Stimulated activated naive B cell treated with anti-CD40 and anti-IgM and Interleukin-4, amounts not matched to agents 10 μg/mL and 1 μg/mL and 100 μg/mL, for 72 hours (primary cell): ENCODE measurements around the gene STIM1.

Source experiments
- ATAC-seq, 2 donors: fragments of 150-1000 bp; cut with Tn5 transposase; replicated peaks; 2 replicates each; pipeline ENCODE4 v1.10.0; 2021; ENCODE audit warnings: moderate library complexity in 1 of 2
- DNase-seq: peaks from one replicate; pipeline ENCODE4 v3.0.0; 2021
- H3K27ac Mint-ChIP-seq: one replicate; pipeline ENCODE4 v1.8.0; 2022; ENCODE audit warnings: mild to moderate bottlenecking, mixed read lengths
- H3K27me3 Mint-ChIP-seq, 2 donors: one replicate each; pipeline ENCODE4 v1.8.0; 2022; ENCODE audit warnings: mixed read lengths in 2 of 2
- H3K36me3 Mint-ChIP-seq, 2 donors: one replicate each; pipeline ENCODE4 v1.8.0; 2022; ENCODE audit warnings: mixed read lengths in 2 of 2, mild to moderate bottlenecking in 1 of 2
- H3K4me1 Mint-ChIP-seq, 2 donors: one replicate each; pipeline ENCODE4 v1.8.0; 2022; ENCODE audit warnings: mixed read lengths in 2 of 2, mild to moderate bottlenecking in 1 of 2
- H3K4me3 Mint-ChIP-seq, 2 donors: one replicate each; pipeline ENCODE4 v1.8.0; 2022; ENCODE audit warnings: mild to moderate bottlenecking in 2 of 2, mixed read lengths in 2 of 2, moderate library complexity in 1 of 2
- H3K9me3 Mint-ChIP-seq, 2 donors: one replicate each; pipeline ENCODE4 v1.8.0; 2022; ENCODE audit warnings: mixed read lengths in 2 of 2, mild to moderate bottlenecking in 1 of 2

Gene STIM1

DNA sequence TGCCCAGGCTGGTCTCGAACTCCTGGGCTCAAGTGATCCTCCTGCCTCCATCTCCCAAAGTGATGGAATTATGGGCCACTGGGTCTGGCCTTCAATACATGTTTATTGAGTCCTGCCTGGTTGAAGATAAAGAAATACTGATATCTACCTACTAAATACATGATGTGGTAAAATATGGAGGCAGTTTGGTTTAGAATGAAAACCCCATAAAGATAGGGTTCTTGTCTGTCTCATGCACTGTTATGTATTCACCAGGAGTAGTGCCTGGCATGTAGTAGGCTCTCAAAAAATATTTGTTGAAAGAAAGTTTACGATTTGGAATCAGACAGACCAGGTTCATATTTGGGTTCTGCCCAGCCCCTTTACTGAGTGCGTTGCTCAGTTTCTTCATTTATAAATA, 21.1 kb downstream of the STIM1 start:
- H3K27me3 Mint-ChIP-seq: no peaks in the 10 kb centered on the region
- peaks cover 0 to 2% of the 10 kb centered on the region in 2 donors for H3K9me3 Mint-ChIP-seq
- ATAC-seq: no peak
- peaks cover 56 to 98% of the 10 kb centered on the region in 2 donors for H3K4me1 Mint-ChIP-seq
- no peak for DNase-seq
- H3K36me3 Mint-ChIP-seq: peaks cover 10 to 14% of the 10 kb centered on the region in 2 donors
- H3K4me3 Mint-ChIP-seq: peak overlapping the region in 1 of 2 donors; percentile 16
- no peak overlapping the region for H3K27ac Mint-ChIP-seq

DNA sequence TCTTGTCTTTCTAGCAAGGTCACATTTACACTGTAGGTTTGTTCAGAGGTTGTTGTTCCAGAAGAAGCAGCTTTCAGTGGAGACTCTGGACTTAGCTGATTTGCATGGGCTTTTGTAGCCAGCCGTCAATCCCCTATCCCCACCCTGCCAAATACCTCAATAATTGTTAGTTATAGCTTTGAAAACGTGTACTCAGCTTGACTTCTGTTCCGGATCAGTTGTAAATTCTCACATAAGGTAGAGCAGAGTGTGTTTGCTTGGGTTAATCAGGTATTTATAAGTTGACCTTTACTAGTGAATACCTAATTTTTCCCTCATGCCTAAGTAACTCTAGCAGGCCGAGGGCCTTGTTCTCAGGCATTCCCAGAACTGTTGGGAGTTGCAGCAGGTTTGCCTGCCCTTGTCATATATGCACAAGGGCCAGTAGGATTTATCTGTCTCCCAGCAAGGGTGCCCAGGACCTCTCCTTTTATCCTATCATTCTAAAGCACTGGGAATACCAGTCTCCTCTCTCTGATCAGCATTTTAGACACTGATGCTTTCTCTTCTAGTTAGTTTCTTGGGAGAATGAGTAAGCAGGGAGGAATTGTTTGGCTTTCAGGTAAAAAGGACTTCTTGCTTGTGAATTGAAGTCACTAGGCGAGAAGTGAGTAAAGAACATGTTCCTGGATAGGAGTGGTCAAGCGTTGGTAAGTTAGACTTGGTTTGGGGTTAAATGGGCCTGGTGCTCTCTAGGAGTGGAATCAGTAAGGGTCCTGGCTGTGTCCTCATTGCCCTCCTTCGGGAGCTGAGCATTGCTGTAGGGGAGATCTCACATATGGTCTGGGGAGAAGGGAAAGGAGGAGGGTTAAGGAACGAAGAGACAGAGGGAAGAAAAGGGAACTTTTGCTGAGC, 22.1 kb downstream of the STIM1 start:
- Mint-ChIP-seq H3K4me1 (peaks cover 50 to 91% of the 10 kb centered on the region in 2 donors), H3K4me3 (peak overlapping the region; percentile 12 to 37), H3K27ac (peak overlapping the region; percentile 63), H3K27me3 (no peaks in the 10 kb centered on the region), H3K36me3 (peaks cover 8 to 14% of the 10 kb centered on the region in 2 donors), H3K9me3 (peaks cover 0 to 2% of the 10 kb centered on the region in 2 donors)
- no peak for ATAC-seq
- no peak for DNase-seq

GRCh38 chr11:3878258-3878584, 22.8 kb downstream of the STIM1 start:
- H3K27ac Mint-ChIP-seq: peak overlapping the region; percentile 63

DNA sequence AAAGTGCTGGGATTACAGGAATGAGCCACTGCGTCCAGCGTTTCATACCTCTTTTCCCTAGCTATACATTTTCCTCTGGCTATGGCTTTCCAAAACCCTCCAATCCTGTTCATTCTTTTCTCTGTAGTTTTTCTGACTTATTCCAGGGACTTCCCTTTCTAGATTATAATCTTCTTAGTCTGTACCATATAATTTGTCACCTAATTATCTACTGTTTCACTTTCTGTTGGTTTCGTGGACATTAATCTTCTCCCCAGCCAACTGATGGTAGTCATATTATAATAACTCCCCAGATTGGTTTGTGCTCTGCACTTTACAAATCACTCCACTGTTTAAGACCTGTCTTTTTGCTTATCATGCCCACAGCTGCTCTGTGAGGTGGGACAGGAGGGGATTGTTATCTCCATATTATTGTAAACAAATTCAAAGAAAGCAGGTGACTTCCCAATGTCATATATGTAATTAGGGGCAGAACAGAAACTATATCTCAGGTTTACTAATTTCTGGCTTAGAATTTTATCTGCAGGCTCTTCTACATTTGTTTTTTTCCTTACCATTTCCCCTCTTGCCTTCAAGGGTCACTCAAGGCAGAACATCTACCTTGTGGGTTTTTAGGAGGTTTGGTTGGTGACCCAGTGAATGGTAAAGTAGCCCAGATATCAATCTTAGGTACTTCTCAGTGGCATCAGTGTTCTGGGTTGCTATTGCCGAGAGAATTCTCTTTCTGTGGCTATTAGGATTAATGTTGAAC, 23.9 kb downstream of the STIM1 start:
- Mint-ChIP-seq H3K4me1 (peaks cover 51 to 92% of the 10 kb centered on the region in 2 donors), H3K4me3 (peak overlapping the region; percentile 65 to 70), H3K9me3 (peaks cover 0 to 4% of the 10 kb centered on the region in 2 donors), H3K27ac (peak overlapping the region; percentile 85), H3K27me3 (no peaks in the 10 kb centered on the region), H3K36me3 (peaks cover 13 to 17% of the 10 kb centered on the region in 2 donors)
- ATAC-seq: peak; percentile 76 to 77
- DNase-seq: no peak

More at GRCh38 chr11:3878258-3878584, 22.8 kb downstream of the STIM1 start:
- peaks cover 50 to 91% of the 10 kb centered on the region in 2 donors for H3K4me1 Mint-ChIP-seq
- DNase-seq: no peak
- no peaks in the 10 kb centered on the region for H3K27me3 Mint-ChIP-seq
- H3K36me3 Mint-ChIP-seq: peaks cover 11 to 14% of the 10 kb centered on the region in 2 donors
- no peak for ATAC-seq
- peaks cover 0 to 4% of the 10 kb centered on the region in 2 donors for H3K9me3 Mint-ChIP-seq
- peak overlapping the region in 1 of 2 donors; percentile 12 for H3K4me3 Mint-ChIP-seq

- DNase-seq: no peak
- H3K4me1 Mint-ChIP-seq: peaks cover 46 to 89% of the 10 kb centered on the region in 2 donors
- H3K4me3 Mint-ChIP-seq: peak overlapping the region; percentile 65 to 70
- H3K27me3 Mint-ChIP-seq: no peaks in the 10 kb centered on the region
- peak overlapping the region; percentile 85 for H3K27ac Mint-ChIP-seq
- H3K9me3 Mint-ChIP-seq: peaks cover 0 to 4% of the 10 kb centered on the region in 2 donors
- H3K36me3 Mint-ChIP-seq: peaks cover 13 to 17% of the 10 kb centered on the region in 2 donors
- peak in 1 of 2 donors; percentile 6 for ATAC-seq
These were observed 24.6 kb downstream of the STIM1 start for GRCh38 chr11:3879967-3880542.

DNA sequence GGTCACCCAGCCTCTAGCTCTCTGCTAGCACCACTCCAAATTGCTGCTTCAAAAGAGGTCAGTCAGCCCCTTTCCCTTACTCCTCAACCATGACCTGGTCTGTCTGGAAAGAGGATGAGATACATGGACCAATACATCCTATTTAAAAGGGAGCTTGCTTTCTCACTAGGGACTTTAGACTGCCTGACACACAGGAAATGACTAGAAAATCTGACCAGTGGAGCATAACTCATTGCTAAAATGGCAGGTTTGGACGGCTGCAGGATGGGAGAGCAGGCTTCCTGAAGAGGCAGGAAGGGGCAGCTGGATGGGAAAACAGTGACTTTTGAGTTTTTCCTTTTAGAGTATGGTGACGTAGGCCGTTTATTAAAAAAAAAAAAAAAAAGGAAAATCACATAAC, 25.3 kb downstream of the STIM1 start:
- peaks cover 13 to 17% of the 10 kb centered on the region in 2 donors for H3K36me3 Mint-ChIP-seq
- H3K27ac Mint-ChIP-seq: peak overlapping the region; percentile 85
- H3K4me3 Mint-ChIP-seq: peak overlapping the region; percentile 42 to 64
- DNase-seq (no peak), ATAC-seq (peak; percentile 60)
- no peaks in the 10 kb centered on the region for H3K27me3 Mint-ChIP-seq
- H3K9me3 Mint-ChIP-seq: peaks cover 0 to 4% of the 10 kb centered on the region in 2 donors
- H3K4me1 Mint-ChIP-seq: peaks cover 49 to 85% of the 10 kb centered on the region in 2 donors

GRCh38 chr11:3882655-3883054, 27.2 kb downstream of the STIM1 start:
- peaks cover 0 to 4% of the 10 kb centered on the region in 2 donors for H3K9me3 Mint-ChIP-seq
- H3K4me3 Mint-ChIP-seq: no peak overlapping the region
- ATAC-seq (no peak), DNase-seq (no peak)
- H3K27ac Mint-ChIP-seq: peak overlapping the region; percentile 42
- H3K36me3 Mint-ChIP-seq: peaks cover 13 to 20% of the 10 kb centered on the region in 2 donors
- peaks cover 56 to 85% of the 10 kb centered on the region in 2 donors for H3K4me1 Mint-ChIP-seq
- H3K27me3 Mint-ChIP-seq: no peaks in the 10 kb centered on the region

DNA sequence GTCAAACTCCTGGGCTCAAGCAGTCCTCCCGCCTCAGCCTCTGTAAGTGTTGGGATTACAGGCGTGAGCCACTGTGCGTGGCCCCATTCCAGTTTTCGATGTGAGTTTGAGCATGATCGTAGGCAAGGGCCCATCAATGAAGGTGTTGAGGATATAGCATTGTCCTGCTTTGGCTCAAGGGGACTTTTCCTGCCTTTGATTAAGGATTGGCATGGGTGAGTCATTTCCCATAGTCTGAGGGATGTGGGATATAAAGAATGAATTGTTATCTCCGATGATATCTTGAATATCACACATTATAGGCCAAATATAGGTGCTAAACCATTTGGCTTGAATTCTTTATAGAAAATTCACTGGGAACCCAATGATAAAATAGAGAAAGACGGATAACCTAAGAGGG, 30.4 kb downstream of the STIM1 start:
- H3K9me3 Mint-ChIP-seq: peaks cover 0 to 3% of the 10 kb centered on the region in 2 donors
- H3K4me3 Mint-ChIP-seq: no peak overlapping the region
- H3K27ac Mint-ChIP-seq: no peak overlapping the region
- no peak for DNase-seq
- no peaks in the 10 kb centered on the region for H3K27me3 Mint-ChIP-seq
- peaks cover 46 to 79% of the 10 kb centered on the region in 2 donors for H3K4me1 Mint-ChIP-seq
- ATAC-seq: no peak
- peaks cover 5 to 12% of the 10 kb centered on the region in 2 donors for H3K36me3 Mint-ChIP-seq

DNA sequence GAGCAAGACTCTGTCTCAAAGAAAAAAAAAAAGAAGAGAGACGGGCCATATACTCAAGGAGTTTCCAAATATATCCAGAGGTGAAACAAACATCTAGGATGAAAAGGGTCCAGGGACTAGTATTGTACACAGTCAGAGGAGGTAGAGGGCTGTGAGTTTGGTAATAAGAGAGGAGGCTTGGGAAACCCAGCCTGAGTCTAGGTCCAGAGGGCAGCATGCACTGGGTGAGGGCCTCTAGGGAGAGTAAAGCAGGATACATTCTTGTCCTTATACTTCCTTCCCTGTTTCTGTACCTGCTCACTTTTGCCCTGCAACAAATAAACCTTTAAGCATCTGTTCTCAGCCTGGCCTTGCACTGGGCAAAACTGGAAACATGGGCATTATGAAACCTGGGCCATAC, 31.5 kb downstream of the STIM1 start:
- no peak for ATAC-seq
- Mint-ChIP-seq H3K4me3 (no peak overlapping the region), H3K27ac (peak overlapping the region; percentile 14), H3K4me1 (peaks cover 46 to 68% of the 10 kb centered on the region in 2 donors), H3K9me3 (peaks cover 0 to 3% of the 10 kb centered on the region in 2 donors), H3K36me3 (peaks cover 5 to 12% of the 10 kb centered on the region in 2 donors), H3K27me3 (no peaks in the 10 kb centered on the region)
- no peak for DNase-seq

GRCh38 chr11:3888876-3889275, 33.4 kb downstream of the STIM1 start:
- Mint-ChIP-seq H3K4me3 (no peak overlapping the region), H3K4me1 (peaks cover 47 to 74% of the 10 kb centered on the region in 2 donors), H3K9me3 (no peaks in the 10 kb centered on the region)

GRCh38 chr11:3890014-3890413, 34.5 kb downstream of the STIM1 start:
- Mint-ChIP-seq H3K27me3 (no peaks in the 10 kb centered on the region), H3K9me3 (no peaks in the 10 kb centered on the region), H3K4me1 (peaks cover 44 to 75% of the 10 kb centered on the region in 2 donors), H3K27ac (no peak overlapping the region), H3K36me3 (peaks cover 0 to 11% of the 10 kb centered on the region in 2 donors), H3K4me3 (no peak overlapping the region)
- DNase-seq (no peak), ATAC-seq (no peak)

More at GRCh38 chr11:3888876-3889275, 33.4 kb downstream of the STIM1 start:
- H3K27ac Mint-ChIP-seq: no peak overlapping the region
- H3K36me3 Mint-ChIP-seq: peaks cover 0 to 11% of the 10 kb centered on the region in 2 donors
- no peak for DNase-seq
- no peaks in the 10 kb centered on the region for H3K27me3 Mint-ChIP-seq
- peak; percentile 50 to 68 for ATAC-seq

DNA sequence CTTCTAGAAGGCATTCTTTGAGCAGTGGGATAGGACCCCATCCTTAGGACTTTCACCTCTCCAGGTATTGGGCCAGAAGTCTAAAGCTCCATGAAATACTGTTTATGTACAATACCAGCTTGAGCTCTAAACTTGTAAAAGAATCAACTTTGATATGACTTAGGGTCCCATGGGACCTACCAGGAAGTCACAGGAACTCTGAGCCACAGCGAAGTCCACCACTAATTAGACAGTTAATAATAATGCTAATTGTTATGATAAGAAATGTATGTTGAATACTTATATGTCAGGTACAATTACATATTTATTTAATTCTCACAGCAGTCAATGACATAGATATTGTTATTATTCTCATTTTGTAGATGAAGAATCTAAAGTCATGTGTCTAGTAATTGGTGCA, 35.3 kb downstream of the STIM1 start:
- no peak overlapping the region for H3K27ac Mint-ChIP-seq
- no peak for DNase-seq
- no peak overlapping the region for H3K4me3 Mint-ChIP-seq
- H3K9me3 Mint-ChIP-seq: no peaks in the 10 kb centered on the region
- ATAC-seq: no peak
- peaks cover 0 to 11% of the 10 kb centered on the region in 2 donors for H3K36me3 Mint-ChIP-seq
- H3K27me3 Mint-ChIP-seq: no peaks in the 10 kb centered on the region
- peaks cover 44 to 80% of the 10 kb centered on the region in 2 donors for H3K4me1 Mint-ChIP-seq

DNA sequence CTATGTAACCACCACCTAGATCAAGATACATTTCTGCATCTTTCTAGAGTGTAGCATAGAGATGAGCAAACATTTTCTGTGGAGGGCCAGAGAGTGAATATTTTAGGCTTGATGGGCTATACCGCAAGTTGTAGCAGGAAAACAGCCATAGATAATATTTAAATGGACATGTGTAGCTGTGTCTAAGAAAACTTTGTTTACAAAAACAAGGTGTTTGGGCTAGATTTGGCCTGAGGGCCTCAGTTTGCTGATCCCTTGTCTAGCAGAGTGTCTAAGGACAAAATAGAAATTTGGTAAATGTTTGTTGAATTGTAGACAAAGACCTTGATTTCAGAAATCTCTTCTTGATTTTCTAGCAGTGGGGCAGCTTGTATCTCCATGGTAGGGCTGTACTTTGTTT, 36.3 kb downstream of the STIM1 start:
- H3K27me3 Mint-ChIP-seq: no peaks in the 10 kb centered on the region
- DNase-seq: no peak
- peaks cover 1 to 7% of the 10 kb centered on the region in 2 donors for H3K36me3 Mint-ChIP-seq
- no peak overlapping the region for H3K27ac Mint-ChIP-seq
- H3K9me3 Mint-ChIP-seq: no peaks in the 10 kb centered on the region
- no peak overlapping the region for H3K4me3 Mint-ChIP-seq
- H3K4me1 Mint-ChIP-seq: peaks cover 42 to 80% of the 10 kb centered on the region in 2 donors
- ATAC-seq: no peak

DNA sequence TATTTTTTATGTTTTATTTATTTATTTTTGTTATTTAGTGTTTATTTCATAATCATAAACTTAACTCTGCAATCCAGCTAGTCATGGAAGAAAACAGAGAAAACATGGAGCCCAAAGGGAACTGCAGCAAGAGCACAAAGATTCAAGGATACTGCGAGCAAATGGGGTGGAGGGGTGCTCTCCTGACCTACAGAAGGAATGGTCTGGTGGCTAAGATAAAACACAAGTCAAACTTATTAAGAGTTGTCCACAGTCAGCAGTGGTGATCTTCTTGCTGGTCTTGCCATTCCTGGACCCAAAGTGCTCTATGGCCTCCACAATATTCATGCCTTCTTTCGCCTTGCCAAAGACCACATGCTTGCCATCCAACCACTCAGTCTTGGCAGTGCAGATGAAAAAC, 36.7 kb downstream of the STIM1 start:
- H3K4me1 Mint-ChIP-seq: peaks cover 38 to 80% of the 10 kb centered on the region in 2 donors
- no peaks in the 10 kb centered on the region for H3K27me3 Mint-ChIP-seq
- no peak overlapping the region for H3K4me3 Mint-ChIP-seq
- no peak for DNase-seq
- ATAC-seq: no peak
- H3K36me3 Mint-ChIP-seq: peaks cover 1 to 7% of the 10 kb centered on the region in 2 donors
- no peaks in the 10 kb centered on the region for H3K9me3 Mint-ChIP-seq
- no peak overlapping the region for H3K27ac Mint-ChIP-seq
